ENCODE results near the gene GRIN2D. TPM values are rescaled to one million over a fixed set of nuclear protein-coding genes. Genes with fewer than 3 reads are reported as not detected.
"Not testable (repeated sequence)": the region's sequence is repeated elsewhere in the genome, so short reads cannot be mapped to it uniquely, and the experiment has no call there.

Gene GRIN2D
- total RNA-seq, 6 experiments from 2014 or later = 2.8 to 4.4 (median 3.1) TPM

- TF ChIP-seq, protein P1, sequence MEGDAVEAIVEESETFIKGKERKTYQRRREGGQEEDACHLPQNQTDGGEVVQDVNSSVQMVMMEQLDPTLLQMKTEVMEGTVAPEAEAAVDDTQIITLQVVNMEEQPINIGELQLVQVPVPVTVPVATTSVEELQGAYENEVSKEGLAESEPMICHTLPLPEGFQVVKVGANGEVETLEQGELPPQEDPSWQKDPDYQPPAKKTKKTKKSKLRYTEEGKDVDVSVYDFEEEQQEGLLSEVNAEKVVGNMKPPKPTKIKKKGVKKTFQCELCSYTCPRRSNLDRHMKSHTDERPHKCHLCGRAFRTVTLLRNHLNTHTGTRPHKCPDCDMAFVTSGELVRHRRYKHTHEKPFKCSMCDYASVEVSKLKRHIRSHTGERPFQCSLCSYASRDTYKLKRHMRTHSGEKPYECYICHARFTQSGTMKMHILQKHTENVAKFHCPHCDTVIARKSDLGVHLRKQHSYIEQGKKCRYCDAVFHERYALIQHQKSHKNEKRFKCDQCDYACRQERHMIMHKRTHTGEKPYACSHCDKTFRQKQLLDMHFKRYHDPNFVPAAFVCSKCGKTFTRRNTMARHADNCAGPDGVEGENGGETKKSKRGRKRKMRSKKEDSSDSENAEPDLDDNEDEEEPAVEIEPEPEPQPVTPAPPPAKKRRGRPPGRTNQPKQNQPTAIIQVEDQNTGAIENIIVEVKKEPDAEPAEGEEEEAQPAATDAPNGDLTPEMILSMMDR (IDR thresholded peaks at IDR 0.05) = peak; percentile 89
- peaks cover 23% of the 10 kb centered on the region for H3K27me3 Mint-ChIP-seq (ENCODE audit: insufficient read depth)
- H3K4me3 Mint-ChIP-seq = peak within 1 kb of the TSS; percentile 98
- H3K4me1 Mint-ChIP-seq (ENCODE audit: low read depth) = peaks cover 22% of the 10 kb centered on the region
- peak; percentile 29 for DNase-seq
- H3K9me3 Mint-ChIP-seq = no peaks in the 10 kb centered on the region
- H3K36me3 Mint-ChIP-seq (ENCODE audit: low read depth) = peaks cover 6% of the 10 kb centered on the region; the same call in 1 of the 2 replicates
- H3K27ac Mint-ChIP-seq = peak within 1 kb of the TSS; percentile 94
These were observed 2.1 kb upstream of the GRIN2D start, which contains the start of gene KDELR1 for GRCh38 chr19:48391100-48392005. Gene KDELR1, minus strand, starts transcription at chr19:48391551. Its CDS starts 193 bp downstream, at chr19:48391358.

DNA sequence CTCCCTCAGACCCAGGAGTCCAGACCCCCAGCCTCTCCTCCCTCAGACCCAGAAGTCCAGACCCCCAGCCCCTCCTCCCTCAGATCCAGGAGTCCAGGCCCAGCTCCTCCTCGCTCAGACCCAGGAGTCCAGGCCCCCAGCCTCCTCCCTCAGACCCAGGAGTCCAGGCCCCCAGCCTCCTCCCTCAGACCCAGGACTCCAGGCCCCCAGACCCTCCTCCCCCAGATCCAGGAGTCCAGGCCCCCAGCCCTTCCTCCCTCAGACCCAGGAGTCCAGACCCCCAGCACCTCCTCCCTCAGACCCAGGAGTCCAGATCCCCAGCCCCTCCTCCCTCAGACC lies 1.5 kb upstream of the GRIN2D start:
- not testable (repeated sequence) for H3K36me3 Mint-ChIP-seq (ENCODE audit: low read depth); H3K27ac Mint-ChIP-seq; DNase-seq; H3K9me3 Mint-ChIP-seq; H3K4me3 Mint-ChIP-seq
- H3K4me1 Mint-ChIP-seq (ENCODE audit: low read depth) = peaks cover 22% of the 10 kb centered on the region
- H3K27me3 Mint-ChIP-seq (ENCODE audit: insufficient read depth) = peaks cover 23% of the 10 kb centered on the region

- Mint-ChIP-seq H3K36me3 (ENCODE audit: low read depth) (peaks cover 6% of the 10 kb centered on the region), H3K9me3 (no peaks in the 10 kb centered on the region), H3K27me3 (ENCODE audit: insufficient read depth) (peaks cover 33% of the 10 kb centered on the region), H3K27ac (no peak overlapping the region), H3K4me3 (no peak overlapping the region), H3K4me1 (ENCODE audit: low read depth) (peaks cover 29% of the 10 kb centered on the region)
- no peak for DNase-seq
- TF ChIP-seq, protein P1 (IDR thresholded peaks at IDR 0.05) = no peak
These were observed 459 bp upstream of the GRIN2D start for GRCh38 chr19:48392860-48393558.

DNA sequence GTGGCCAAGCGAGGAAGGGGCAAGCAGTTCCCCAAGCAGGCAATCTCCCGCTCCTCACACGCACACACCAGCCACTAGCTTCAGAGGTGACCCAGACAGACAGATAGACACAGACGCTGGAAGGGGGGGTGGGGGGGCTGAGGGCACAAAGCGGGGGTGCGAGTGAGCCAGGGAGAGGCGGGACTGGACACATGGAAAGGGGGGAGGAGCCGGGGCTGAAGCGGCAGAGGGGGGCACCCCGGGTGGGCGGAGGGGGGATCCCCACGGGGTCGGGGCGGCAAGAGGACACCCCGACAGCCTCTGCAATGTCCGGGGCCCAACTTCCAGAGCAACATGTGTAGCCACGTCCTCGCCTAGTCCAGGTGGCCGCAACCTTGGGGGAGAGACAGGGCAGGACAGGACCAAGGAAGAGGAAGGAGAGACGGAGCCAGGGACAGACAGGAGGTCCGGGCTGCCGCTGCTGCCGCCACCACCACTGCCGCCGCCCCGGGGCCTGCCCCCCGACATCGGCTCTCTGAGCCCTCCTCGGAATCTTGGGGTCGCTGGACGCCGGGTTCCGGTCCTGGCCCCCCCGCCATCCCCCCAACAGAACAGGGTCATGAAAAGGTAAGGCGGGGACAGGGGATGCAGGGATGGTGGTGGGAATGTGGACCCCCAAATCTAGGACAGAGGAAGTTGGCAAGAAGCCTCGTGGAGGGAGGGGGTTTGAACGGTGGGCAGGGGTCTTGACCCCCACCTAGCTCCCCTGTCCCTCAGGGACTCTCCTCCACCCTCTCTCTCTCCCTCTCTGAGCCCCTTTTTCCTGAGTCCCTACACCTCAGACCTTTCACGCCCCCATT lies 1.1 kb downstream of the GRIN2D start:
- H3K27me3 Mint-ChIP-seq (ENCODE audit: insufficient read depth) = peaks cover 36% of the 10 kb centered on the region
- DNase-seq = no peak

GRCh38 chr19:48395170-48395455 lies 1.6 kb downstream of the GRIN2D start:
- TF ChIP-seq, protein P1 (IDR thresholded peaks at IDR 0.05) = no peak
- Mint-ChIP-seq H3K27ac (no peak overlapping the region), H3K4me3 (peak overlapping the region; percentile 30; the same call in 1 of the 2 replicates), H3K4me1 (ENCODE audit: low read depth) (peaks cover 30% of the 10 kb centered on the region), H3K27me3 (ENCODE audit: insufficient read depth) (peaks cover 37% of the 10 kb centered on the region), H3K9me3 (peaks cover 10% of the 10 kb centered on the region), H3K36me3 (ENCODE audit: low read depth) (peaks cover 6% of the 10 kb centered on the region)
- DNase-seq = no peak

More for the DNA sequence above, 1.1 kb downstream of the GRIN2D start:
- peaks cover 3% of the 10 kb centered on the region for H3K36me3 Mint-ChIP-seq (ENCODE audit: low read depth)
- TF ChIP-seq, protein P1 (IDR thresholded peaks at IDR 0.05) = no peak
- H3K27ac Mint-ChIP-seq = no peak overlapping the region
- H3K4me1 Mint-ChIP-seq (ENCODE audit: low read depth) = peaks cover 24% of the 10 kb centered on the region
- peak overlapping the region; percentile 60 for H3K4me3 Mint-ChIP-seq
- H3K9me3 Mint-ChIP-seq = peaks cover 8% of the 10 kb centered on the region
